CD14-positive monocyte (primary cell): ENCODE data around the gene GPS1. TPM values are rescaled to one million over a fixed set of nuclear protein-coding genes. Genes with fewer than 3 reads are reported as not detected.
A peak's percentile ranks its signal among the peaks of the same experiment; 100 is the strongest.

ENCODE experiments used
- DNase-seq, 3 donors: peaks; one replicate each; pipeline ENCODE4 v3.0.0-alpha.2; 2011 to 2022
- H2AFZ ChIP-seq: 2 replicates; pipeline ENCODE4 v1.6.0; 2012; ENCODE audit warnings: mild to moderate bottlenecking, low read depth, low read length, inconsistent platforms; ENCODE audit not compliant: insufficient read depth, poor library complexity, severe bottlenecking
- H3K27ac ChIP-seq, 2 donors: 1 replicate in 1 of 2; 2 replicates in 1 of 2; pipeline ENCODE4 v1.5.1; 2012 to 2013; ENCODE audit warnings: low read length in 2 of 2, control low read depth in 1 of 2, inconsistent platforms in 1 of 2, low read depth in 1 of 2, mild to moderate bottlenecking in 1 of 2
- H3K27me3 ChIP-seq, 2 donors: one replicate each; pipeline versions ENCODE4 v1.6.0 to v1.6.1; 2011 to 2013; ENCODE audit warnings: low read length in 2 of 2; ENCODE audit not compliant: control insufficient read depth in 2 of 2, insufficient read depth in 2 of 2
- H3K36me3 ChIP-seq, 2 donors: replicated peaks in 1 of 2; 1 replicate in 1 of 2; 2 replicates in 1 of 2; pipeline versions ENCODE4 v1.5.1 to v1.6.1; 2012 to 2013; ENCODE audit warnings: low read length in 2 of 2, control low read depth in 1 of 2, inconsistent platforms in 1 of 2, mild to moderate bottlenecking in 1 of 2; ENCODE audit not compliant: insufficient read depth in 2 of 2, control insufficient read depth in 1 of 2
- H3K4me1 ChIP-seq, 2 donors: 1 replicate in 1 of 2; 2 replicates in 1 of 2; pipeline versions ENCODE4 v1.5.1 to v1.6.1; 2012 to 2013; ENCODE audit warnings: low read length in 2 of 2, control low read depth in 1 of 2, inconsistent platforms in 1 of 2, mild to moderate bottlenecking in 1 of 2, moderate library complexity in 1 of 2; ENCODE audit not compliant: insufficient read depth in 2 of 2, control insufficient read depth in 1 of 2
- H3K4me2 ChIP-seq: replicated peaks from 2 replicates; pipeline ENCODE3; 2012; ENCODE audit warnings: low read length, moderate library complexity, mild to moderate bottlenecking; ENCODE audit not compliant: poor library complexity, severe bottlenecking; ENCODE audit errors: extremely low read depth
- H3K4me3 ChIP-seq, 3 experiments: fragments of 200-600 bp in 1 of 3; sonication (generic) in 1 of 3; replicated peaks in 1 of 3; 1 replicate in 2 of 3; 2 replicates in 1 of 3; pipeline ENCODE4 v1.5.1; 2011 to 2013; ENCODE audit warnings: low read length in 3 of 3, mild to moderate bottlenecking in 3 of 3, control low read depth in 2 of 3, low read depth in 2 of 3, inconsistent platforms in 1 of 3, moderate library complexity in 1 of 3
- H3K79me2 ChIP-seq: 2 replicates; pipeline ENCODE4 v1.6.0; 2012; ENCODE audit warnings: mild to moderate bottlenecking, control low read depth, inconsistent platforms, low read length, moderate library complexity; ENCODE audit not compliant: insufficient read depth
- H3K9ac ChIP-seq: 2 replicates; pipeline ENCODE4 v1.6.0; 2017; ENCODE audit warnings: low read length, mild to moderate bottlenecking; ENCODE audit not compliant: insufficient read depth, poor library complexity, severe bottlenecking
- H3K9me3 ChIP-seq, 2 donors: replicated peaks in 1 of 2; 1 replicate in 1 of 2; 2 replicates in 1 of 2; pipeline versions ENCODE4 v1.5.1 to v1.6.1; 2012 to 2013; ENCODE audit warnings: low read length in 2 of 2, control low read depth in 1 of 2; ENCODE audit not compliant: control insufficient read depth in 1 of 2, insufficient read depth in 1 of 2
- H4K20me1 ChIP-seq: 2 replicates; pipeline ENCODE4 v1.6.0; 2012; ENCODE audit warnings: mild to moderate bottlenecking, low read length, control low read depth, moderate library complexity; ENCODE audit not compliant: insufficient read depth
- H3K27ac Mint-ChIP-seq, 7 donors: one replicate each; pipeline ENCODE4 v1.8.0; 2020; ENCODE audit warnings: mild to moderate bottlenecking in 7 of 7, mixed read lengths in 7 of 7, moderate library complexity in 6 of 7, inconsistent platforms in 2 of 7
- H3K27me3 Mint-ChIP-seq, 3 donors: one replicate each; pipeline ENCODE4 v1.8.0; 2021 to 2022; ENCODE audit warnings: low read depth in 3 of 3, mild to moderate bottlenecking in 3 of 3, mixed read lengths in 3 of 3, moderate library complexity in 3 of 3, inconsistent platforms in 1 of 3
- H3K36me3 Mint-ChIP-seq, 2 donors: one replicate each; pipeline ENCODE4 v1.8.0; 2020; ENCODE audit warnings: mixed read lengths in 2 of 2, inconsistent platforms in 1 of 2, mild to moderate bottlenecking in 1 of 2
- H3K4me1 Mint-ChIP-seq: one replicate; pipeline ENCODE4 v1.8.0; 2020; ENCODE audit warnings: mild to moderate bottlenecking, mixed read lengths
- H3K4me3 Mint-ChIP-seq, 2 donors: one replicate each; pipeline ENCODE4 v1.8.0; 2020; ENCODE audit warnings: mild to moderate bottlenecking in 2 of 2, mixed read lengths in 2 of 2, moderate library complexity in 1 of 2
- H3K9me3 Mint-ChIP-seq, 7 donors: one replicate each; pipeline ENCODE4 v1.8.0; 2020 to 2022; ENCODE audit warnings: mixed read lengths in 7 of 7, mild to moderate bottlenecking in 6 of 7, moderate library complexity in 6 of 7, inconsistent platforms in 2 of 7
- CTCF ChIP-seq: fragments of 200-600 bp; IDR thresholded peaks from one replicate; pipeline ENCODE4 v1.8.0; 2022; ENCODE audit warnings: antibody characterized with exemption, mild to moderate bottlenecking
- WGBS: methylation state at CpG from one replicate; pipeline ENCODE4 v1.1.5; 2013; ENCODE audit warnings: missing lambda C conversion rate; ENCODE audit not compliant: insufficient coverage; 5-methylcytosine and 5-hydroxymethylcytosine counted together
- intact Hi-C, 2 donors: fragments of 100-400 bp; cut with micrococcal nuclease; formaldehyde crosslinking; loops; one replicate each; pipeline versions ENCODE4 v1.15.0 to v1.15.1; 2023
- polyA plus RNA-seq, 3 donors: library from polyadenylated mRNA; depleted of rRNA in 1 of 3; unstranded in 2 of 3; stranded (reverse) in 1 of 3; fragments of 300-500 nt in 2 of 3; fragments of >200 nt in 1 of 3; fragmentation: Illumina TruSeq in 2 of 3; gene quantifications; 1 replicate in 2 of 3; 2 replicates in 1 of 3; pipeline ENCODE4 v1.2.3, GENCODE V29; 2012 to 2021

Gene GPS1
- polyA plus RNA-seq, 3 donors = 101 to 130 (median 110) TPM

GRCh38 chr17:82055965-82056728, 4.4 kb downstream of the GPS1 start:
- intact Hi-C loops = no loop called here
- Mint-ChIP-seq H3K4me1 (peaks cover 9% of the 10 kb centered on the region), H3K4me3 (no peak overlapping the region), H3K36me3 (peaks cover 31 to 73% of the 10 kb centered on the region in 2 donors), H3K27me3 (no peaks in the 10 kb centered on the region), H3K27ac (no peak overlapping the region), H3K9me3 (no peaks in the 10 kb centered on the region)
- WGBS = 93% methylated on average over 25 of the region's 28 CpGs
- peaks cover 21% of the 10 kb centered on the region for H3K79me2 ChIP-seq
- H2AFZ ChIP-seq = no peak overlapping the region
- no peaks in the 10 kb centered on the region for H3K27me3 ChIP-seq
- peaks cover 76 to 79% of the 10 kb centered on the region in 2 donors for H3K36me3 ChIP-seq
- TF ChIP-seq CTCF = no peak
- no peak overlapping the region for H3K27ac ChIP-seq
- no peak for DNase-seq
- no peak overlapping the region for H3K4me2 ChIP-seq
- peaks cover 27% of the 10 kb centered on the region for H4K20me1 ChIP-seq
- peaks cover 12 to 17% of the 10 kb centered on the region in 2 donors for H3K4me1 ChIP-seq
- no peak overlapping the region for H3K4me3 ChIP-seq
- H3K9ac ChIP-seq = no peak overlapping the region
- no peaks in the 10 kb centered on the region for H3K9me3 ChIP-seq

- Mint-ChIP-seq H3K4me3 (no peak overlapping the region), H3K27ac (peak overlapping the region in 1 of 7 donors; percentile 22), H3K27me3 (no peaks in the 10 kb centered on the region), H3K9me3 (no peaks in the 10 kb centered on the region), H3K36me3 (peaks cover 33 to 78% of the 10 kb centered on the region in 2 donors), H3K4me1 (peaks cover 9% of the 10 kb centered on the region)
- Histone ChIP-seq H3K4me2 (no peak overlapping the region), H3K36me3 (peaks cover 82 to 84% of the 10 kb centered on the region in 2 donors), H3K27me3 (no peaks in the 10 kb centered on the region), H3K4me3 (no peak overlapping the region), H3K27ac (no peak overlapping the region), H3K9me3 (no peaks in the 10 kb centered on the region), H3K4me1 (peaks cover 12 to 16% of the 10 kb centered on the region in 2 donors), H3K9ac (no peak overlapping the region), H4K20me1 (peaks cover 27% of the 10 kb centered on the region), H3K79me2 (peaks cover 21% of the 10 kb centered on the region), H2AFZ (no peak overlapping the region)
- no peak for DNase-seq
- intact Hi-C loops = no loop called here
- TF ChIP-seq CTCF = no peak
- 94% methylated on average over 28 of the region's 29 CpGs for WGBS
Observed at GRCh38 chr17:82056729-82057621, 5.3 kb downstream of the GPS1 start.
